H9 (cell line): Measurements from ENCODE around the gene SLC25A48. TPM values are rescaled to one million over a fixed set of nuclear protein-coding genes. Genes with fewer than 3 reads are reported as not detected.

Experiments
- DNase-seq: peaks from one replicate; pipeline ENCODE4 v3.0.0-alpha.2; 2017
- H2AFZ ChIP-seq: one replicate; pipeline ENCODE4 v1.6.1; 2013; ENCODE audit warnings: mild to moderate bottlenecking, low read length, control low read depth, moderate library complexity
- H2AK5ac ChIP-seq: 2 replicates; pipeline ENCODE4 v1.6.1; 2013; ENCODE audit warnings: low read length, control low read depth, mixed read lengths; ENCODE audit not compliant: insufficient read length
- H2BK120ac ChIP-seq: one replicate; pipeline ENCODE4 v1.6.1; 2013; ENCODE audit warnings: low read depth, mild to moderate bottlenecking, low read length, control low read depth, inconsistent platforms; ENCODE audit not compliant: poor library complexity, severe bottlenecking
- H2BK12ac ChIP-seq: 2 replicates; pipeline ENCODE4 v1.6.1; 2013; ENCODE audit warnings: low read length, control low read depth, mixed read lengths, low read depth; ENCODE audit not compliant: insufficient read length
- H2BK15ac ChIP-seq: 2 replicates; pipeline ENCODE4 v1.6.1; 2013; ENCODE audit warnings: low read depth, low read length, control low read depth
- H2BK20ac ChIP-seq: one replicate; pipeline ENCODE4 v1.6.1; 2013; ENCODE audit warnings: low read depth, mild to moderate bottlenecking, low read length, control low read depth, inconsistent platforms; ENCODE audit not compliant: poor library complexity, severe bottlenecking
- H2BK5ac ChIP-seq: 2 replicates; pipeline ENCODE4 v1.6.1; 2013; ENCODE audit warnings: low read length, control low read depth, mixed read lengths; ENCODE audit not compliant: insufficient read length
- H3K14ac ChIP-seq: 2 replicates; pipeline ENCODE4 v1.6.1; 2013; ENCODE audit warnings: low read length, control low read depth; ENCODE audit not compliant: insufficient read depth
- H3K18ac ChIP-seq: 2 replicates; pipeline ENCODE4 v1.6.1; 2013; ENCODE audit warnings: low read depth, mild to moderate bottlenecking, mixed read lengths, low read length, control low read depth; ENCODE audit not compliant: insufficient read length
- H3K23ac ChIP-seq: 2 replicates; pipeline ENCODE4 v1.6.1; 2013; ENCODE audit warnings: low read length, control low read depth, mixed read lengths, low read depth; ENCODE audit not compliant: insufficient read length
- H3K23me2 ChIP-seq: 2 replicates; pipeline ENCODE4 v1.6.1; 2013; ENCODE audit warnings: low read depth, mild to moderate bottlenecking, mixed read lengths, low read length, control low read depth; ENCODE audit not compliant: insufficient read length, poor library complexity, severe bottlenecking
- H3K27ac ChIP-seq: 2 replicates; pipeline ENCODE4 v1.5.1; 2013; ENCODE audit warnings: low read length, control low read depth, mixed read lengths, low read depth; ENCODE audit not compliant: insufficient read length
- H3K27me3 ChIP-seq: 2 replicates; pipeline ENCODE4 v1.6.1; 2013; ENCODE audit warnings: low read length, control low read depth, inconsistent platforms; ENCODE audit not compliant: insufficient read depth
- H3K4ac ChIP-seq: 2 replicates; pipeline ENCODE4 v1.6.1; 2013; ENCODE audit warnings: low read depth, mild to moderate bottlenecking, control low read depth, inconsistent platforms, low read length, moderate library complexity
- H3K4me1 ChIP-seq: 2 replicates; pipeline ENCODE4 v1.6.1; 2013; ENCODE audit warnings: low read length, control low read depth, inconsistent platforms; ENCODE audit not compliant: insufficient read depth
- H3K4me2 ChIP-seq: 2 replicates; pipeline ENCODE4 v1.6.1; 2013; ENCODE audit warnings: low read length, control low read depth, mixed read lengths; ENCODE audit not compliant: insufficient read length, insufficient read depth
- H3K56ac ChIP-seq: 2 replicates; pipeline ENCODE4 v1.6.1; 2013; ENCODE audit warnings: low read depth, mild to moderate bottlenecking, mixed read lengths, low read length, control low read depth; ENCODE audit not compliant: insufficient read length
- H3K79me1 ChIP-seq: 2 replicates; pipeline ENCODE4 v1.6.1; 2013; ENCODE audit warnings: low read depth, mild to moderate bottlenecking, moderate library complexity, low read length, control low read depth, inconsistent platforms; ENCODE audit not compliant: insufficient read depth, poor library complexity, severe bottlenecking
- H3K79me2 ChIP-seq: 2 replicates; pipeline ENCODE4 v1.6.1; 2013; ENCODE audit warnings: low read length, control low read depth, inconsistent platforms; ENCODE audit not compliant: insufficient read depth
- H3K9ac ChIP-seq: 2 replicates; pipeline ENCODE4 v1.6.1; 2013; ENCODE audit warnings: low read length, control low read depth, mixed read lengths; ENCODE audit not compliant: insufficient read length; ENCODE audit errors: extremely low read depth
- H3K9me3 ChIP-seq: one replicate; pipeline ENCODE4 v1.6.1; 2013; ENCODE audit warnings: low read depth, low read length, inconsistent platforms; ENCODE audit not compliant: control insufficient read depth
- H3T11ph ChIP-seq: one replicate; pipeline ENCODE4 v1.6.1; 2013; ENCODE audit warnings: mild to moderate bottlenecking, low read length, control low read depth, inconsistent platforms
- H4K20me1 ChIP-seq: one replicate; pipeline ENCODE4 v1.6.1; 2013; ENCODE audit not compliant: control insufficient read depth, insufficient read length, insufficient read depth
- H4K5ac ChIP-seq: 2 replicates; pipeline ENCODE4 v1.6.1; 2013; ENCODE audit warnings: low read depth, mild to moderate bottlenecking, mixed read lengths, low read length, control low read depth; ENCODE audit not compliant: insufficient read length
- H4K8ac ChIP-seq: replicated peaks from 2 replicates; pipeline ENCODE4 v1.6.1; 2013; ENCODE audit warnings: low read length, control low read depth, mixed read lengths, low read depth; ENCODE audit not compliant: insufficient read length
- H4K91ac ChIP-seq: 2 replicates; pipeline ENCODE4 v1.6.1; 2013; ENCODE audit warnings: low read depth, mild to moderate bottlenecking, moderate library complexity, mixed read lengths, low read length, control low read depth; ENCODE audit not compliant: insufficient read length
- H3K27ac Mint-ChIP-seq, 3 experiments: 2 replicates in 2 of 3; 3 replicates in 1 of 3; pipeline ENCODE4 v1.8.0; 2020 to 2021; ENCODE audit warnings: mixed read lengths in 3 of 3, mild to moderate bottlenecking in 1 of 3, moderate library complexity in 1 of 3
- H3K27me3 Mint-ChIP-seq: 2 replicates; pipeline ENCODE4 v1.8.0; 2021; ENCODE audit warnings: low read depth, mild to moderate bottlenecking, moderate library complexity, mixed read lengths
- H3K36me3 Mint-ChIP-seq, 3 experiments: 2 replicates in 2 of 3; 3 replicates in 1 of 3; pipeline ENCODE4 v1.8.0; 2020 to 2021; ENCODE audit warnings: low read depth in 3 of 3, mixed read lengths in 3 of 3; ENCODE audit not compliant: insufficient read depth in 1 of 3
- H3K4me1 Mint-ChIP-seq, 2 experiments: 2 replicates each; pipeline ENCODE4 v1.8.0; 2020; ENCODE audit warnings: mixed read lengths in 2 of 2
- H3K4me3 Mint-ChIP-seq, 2 experiments: 2 replicates in 1 of 2; 3 replicates in 1 of 2; pipeline ENCODE4 v1.8.0; 2020 to 2021; ENCODE audit warnings: mild to moderate bottlenecking in 2 of 2, mixed read lengths in 2 of 2, moderate library complexity in 1 of 2
- H3K9me3 Mint-ChIP-seq, 2 experiments: 2 replicates in 1 of 2; 3 replicates in 1 of 2; pipeline ENCODE4 v1.8.0; 2020; ENCODE audit warnings: mild to moderate bottlenecking in 2 of 2, mixed read lengths in 2 of 2, moderate library complexity in 1 of 2
- CTCF ChIP-seq: fragments of 200-600 bp; sonication (generic); conservative IDR thresholded peaks from 3 replicates; pipeline ENCODE4 v1.8.0; 2021; ENCODE audit warnings: antibody characterized with exemption, mild to moderate bottlenecking
- total RNA-seq: library from RNA; stranded (reverse); gene quantifications from 2 replicates; pipeline ENCODE4 v1.2.1, GENCODE V29; 2021

The SLC25A48 gene
- total RNA-seq, 1 experiment from 2014 or later, result 0.66 TPM

GRCh38 chr5:135867599-135867998 lies 33.1 kb downstream of the SLC25A48 start:
- Histone ChIP-seq H3K23me2 (no peaks in the 10 kb centered on the region), H4K20me1 (no peaks in the 10 kb centered on the region), H2BK5ac (no peak overlapping the region), H3K4ac (no peak overlapping the region), H2AFZ (no peak overlapping the region), H3K56ac (no peak overlapping the region), H3K79me1 (no peaks in the 10 kb centered on the region), H2BK15ac (no peak overlapping the region), H3K79me2 (no peaks in the 10 kb centered on the region), H3K27me3 (no peaks in the 10 kb centered on the region), H3K27ac (no peak overlapping the region), H3K9ac (no peak overlapping the region), H3K14ac (no peak overlapping the region), H2AK5ac (no peak overlapping the region), H4K91ac (no peak overlapping the region), H2BK120ac (no peak overlapping the region), H3T11ph (no peak overlapping the region), H3K4me1 (no peaks in the 10 kb centered on the region), H3K9me3 (no peaks in the 10 kb centered on the region), H4K8ac (no peak overlapping the region), H4K5ac (no peak overlapping the region), H2BK20ac (no peak overlapping the region), H2BK12ac (no peak overlapping the region), H3K23ac (no peak overlapping the region), H3K18ac (no peak overlapping the region), H3K4me2 (no peak overlapping the region)
- no peak for TF ChIP-seq CTCF
- Mint-ChIP-seq H3K4me1 (no peaks in the 10 kb centered on the region), H3K4me3 (no peak overlapping the region), H3K9me3 (no peaks in the 10 kb centered on the region), H3K36me3 (no peaks in the 10 kb centered on the region), H3K27me3 (peaks cover 11% of the 10 kb centered on the region), H3K27ac (no peak overlapping the region)
- DNase-seq, result no peak
